HepG2 (cell line): ENCODE measurements around the gene TNP2. TPM values are rescaled to one million over a fixed set of nuclear protein-coding genes. Genes with fewer than 3 reads are reported as not detected.

Experiments
- AGO2 ChIP-seq: fragments of 200-400 bp; formaldehyde crosslinking; optimal IDR thresholded peaks from 2 replicates; pipeline ENCODE3; 2017; ENCODE audit warnings: mild to moderate bottlenecking, low read depth, low read length, moderate library complexity
- ARID3A ChIP-seq: IDR thresholded peaks from 2 replicates; pipeline ENCODE4 v1.6.1; 2012; ENCODE audit warnings: low read depth, low read length, improper control_type of control experiment
- ATF6 ChIP-seq: sonication (generic); formaldehyde crosslinking; conservative IDR thresholded peaks from 2 replicates; pipeline ENCODE4 v1.4.0; 2020; ENCODE audit warnings: missing genetic modification reagents
- CAMTA2 ChIP-seq: sonication (generic); formaldehyde crosslinking; IDR thresholded peaks from 2 replicates; pipeline ENCODE4 v1.4.0; 2020; ENCODE audit warnings: mild to moderate bottlenecking, missing genetic modification reagents, borderline replicate concordance
- CC2D1A ChIP-seq: sonication (generic); formaldehyde crosslinking; IDR thresholded peaks from 2 replicates; pipeline ENCODE4 v1.8.1; 2023; ENCODE audit warnings: mild to moderate bottlenecking, missing genetic modification reagents
- FOSL1 ChIP-seq: sonication (generic); formaldehyde crosslinking; IDR thresholded peaks from 2 replicates; pipeline ENCODE4 v1.9.0; 2021; ENCODE audit warnings: missing genetic modification reagents, borderline replicate concordance
- FOXK1 ChIP-seq: sonication (generic); formaldehyde crosslinking; IDR thresholded peaks from 2 replicates; pipeline ENCODE4 v1.4.0; 2020; ENCODE audit warnings: low read depth, missing genetic modification reagents, borderline replicate concordance
- HOMEZ ChIP-seq: IDR thresholded peaks from 2 replicates; pipeline ENCODE4 v1.6.1; 2016; ENCODE audit warnings: low read depth
- KAT8 ChIP-seq: IDR thresholded peaks from 2 replicates; pipeline ENCODE4 v1.6.1; 2016; ENCODE audit warnings: missing genetic modification reagents, missing compliant biosample characterization
- MLX ChIP-seq: IDR thresholded peaks from 2 replicates; pipeline ENCODE4 v1.6.1; 2016
- RELA ChIP-seq: sonication (generic); formaldehyde crosslinking; IDR thresholded peaks from 2 replicates; pipeline ENCODE4 v1.4.0; 2020; ENCODE audit warnings: missing genetic modification reagents
- RFXAP ChIP-seq: sonication (generic); formaldehyde crosslinking; IDR thresholded peaks from 2 replicates; pipeline ENCODE4 v1.4.0; 2020; ENCODE audit warnings: missing genetic modification reagents, borderline replicate concordance
- TBL1XR1 ChIP-seq: fragments of 150-350 bp; IDR thresholded peaks from 2 replicates; pipeline ENCODE4 v1.6.1; 2014; ENCODE audit warnings: borderline replicate concordance, low read length; ENCODE audit not compliant: partially characterized antibody
- ZMAT3 ChIP-seq: sonication (generic); formaldehyde crosslinking; conservative IDR thresholded peaks from 2 replicates; pipeline ENCODE4 v1.7.0; 2021; ENCODE audit warnings: missing genetic modification reagents
- ZNF180 ChIP-seq: sonication (generic); formaldehyde crosslinking; IDR thresholded peaks from 2 replicates; pipeline ENCODE4 v1.4.0; 2020; ENCODE audit warnings: low read depth, missing genetic modification reagents, borderline replicate concordance
- ZNF280B ChIP-seq: sonication (generic); formaldehyde crosslinking; IDR thresholded peaks from 2 replicates; pipeline ENCODE4 v1.5.0; 2020; ENCODE audit warnings: missing genetic modification reagents, mild to moderate bottlenecking, borderline replicate concordance
- ZNF546 ChIP-seq: sonication (generic); formaldehyde crosslinking; conservative IDR thresholded peaks from 2 replicates; pipeline ENCODE4 v1.8.1; 2023; ENCODE audit warnings: mild to moderate bottlenecking, missing genetic modification reagents
- ZNF605 ChIP-seq: sonication (generic); formaldehyde crosslinking; IDR thresholded peaks from 2 replicates; pipeline ENCODE4 v1.8.0; 2022; ENCODE audit warnings: mild to moderate bottlenecking, missing genetic modification reagents
- ZNF781 ChIP-seq: sonication (generic); formaldehyde crosslinking; IDR thresholded peaks from 2 replicates; pipeline ENCODE4 v1.5.1; 2020; ENCODE audit warnings: borderline replicate concordance, mild to moderate bottlenecking, missing genetic modification reagents; ENCODE audit errors: not compliant biosample characterization
- ZNF792 ChIP-seq: IDR thresholded peaks from 2 replicates; pipeline ENCODE4 v1.6.1; 2016
- polyA plus RNA-seq, 8 experiments: library from polyadenylated mRNA; depleted of rRNA in 3 of 8; stranded (reverse) in 7 of 8; unstranded in 1 of 8; fragments of >200 nt; fragmentation: Illumina TruSeq in 4 of 8; extraction: Trizol in 4 of 8; gene quantifications; 2 replicates each; pipeline versions ENCODE4 v1.2.1 to v1.2.3, GENCODE V29; 2011 to 2016; ENCODE audit warnings: low read depth in 4 of 8, missing spikeins in 1 of 8, mixed read lengths in 1 of 8; ENCODE audit not compliant: insufficient read depth in 1 of 8
- total RNA-seq, 5 experiments: library from RNA; depleted of rRNA; stranded (reverse); fragments of >200 nt; fragmentation: Illumina TruSeq; extraction: Trizol; gene quantifications; 2 replicates each; pipeline ENCODE4 v1.2.3, GENCODE V29; 2016; ENCODE audit warnings: low read depth in 1 of 5

TNP2 gene
- total and polyA plus RNA-seq, 2 of the 13 experiments (the other 11 are each of a cell fraction or from before 2014, with no cell fraction given), result not detected

- TF ChIP-seq AGO2 (peak; percentile 98), CC2D1A (CRISPR knock-in tag) (0 out of 2 replicates have a peak, but pooled peaks have one; percentile 23), ZNF280B (CRISPR knock-in tag) (peak; percentile 55; the same call in 1 of the 2 replicates), RFXAP (CRISPR knock-in tag) (no peak), ZNF180 (CRISPR knock-in tag) (0 out of 2 replicates have a peak, but pooled peaks have one; percentile 25), KAT8 (CRISPR knock-in tag) (no peak), ATF6 (no peak), CAMTA2 (CRISPR knock-in tag) (peak; percentile 96; the same call in 1 of the 2 replicates), ZNF546 (CRISPR knock-in tag) (no peak), RELA (CRISPR knock-in tag) (no peak), FOSL1 (CRISPR knock-in tag) (no peak), TBL1XR1 (no peak), MLX (CRISPR knock-in tag) (no peak), HOMEZ (CRISPR knock-in tag) (no peak), ARID3A (no peak), ZNF605 (CRISPR knock-in tag) (peak; percentile 24; the same call in 1 of the 2 replicates), ZNF781 (CRISPR knock-in tag) (no peak), ZNF792 (CRISPR knock-in tag) (no peak), FOXK1 (peak; percentile 19; the same call in 1 of the 2 replicates), ZMAT3 (CRISPR knock-in tag) (no peak)
- TF ChIP-seq, all 625 proteins: peak for 94
Observed at GRCh38 chr16:11254913-11255736, 14.0 kb downstream of the TNP2 start (continued).
